ENCODE measurements around the gene GIGYF2. TPM values are rescaled to one million over a fixed set of nuclear protein-coding genes. Genes with fewer than 3 reads are reported as not detected.

Gene GIGYF2
- total and polyA plus RNA-seq, 2 of the 13 experiments (the other 11 are each of a cell fraction or from before 2014, with no cell fraction given) = 44.9 to 73.5 TPM

- H2AFZ ChIP-seq (ENCODE audit: low read length) = no peak overlapping the region
- H3K9ac ChIP-seq (ENCODE audit: insufficient read depth, low read depth, low read length) = no peak overlapping the region
- intact Hi-C loops (cut with micrococcal nuclease; ENCODE audit: unreplicated experiment) (no loop called here), in situ Hi-C loops (cut with HindIII; ENCODE audit: extremely low pct_ligation_motif_present, low pct_unique_long_range_greater_than_20kb) (no loop called here)
- WGBS (ENCODE audit: low lambda C conversion rate) = 98% methylated on average over 5 of the region's 5 CpGs
- ChIA-PET CTCF (ENCODE audit: low intra/inter-chr PET ratio, low total read pairs) (no interaction called here), POLR2A (no interaction called here)
- no peaks in the 10 kb centered on the region for H3K9me3 ChIP-seq (ENCODE audit: low read length)
- H4K20me1 ChIP-seq (ENCODE audit: insufficient read depth, low read length) = no peaks in the 10 kb centered on the region
- no peaks in the 10 kb centered on the region for H3K27me3 ChIP-seq (ENCODE audit: control insufficient read depth in 1 of 2, insufficient read depth in 2 of 2, low read length in 2 of 2)
- H3K79me2 ChIP-seq (ENCODE audit: insufficient read depth, low read length) = no peaks in the 10 kb centered on the region
- no peak for FAIRE-seq
- no peak overlapping the region for H3K4me3 ChIP-seq (replicated peaks in 1 of 3; ENCODE audit: insufficient read depth in 1 of 3, low read depth in 2 of 3, low read length in 3 of 3)
- no peak overlapping the region for H3K4me2 ChIP-seq (ENCODE audit: low read depth, low read length)
- H3K27ac ChIP-seq (ENCODE audit: extremely low read length, insufficient read depth, low read length) = no peak overlapping the region
- no peak for TF ChIP-seq FOXP1 (IDR thresholded peaks at IDR 0.05)
- TF ChIP-seq FOXP1 (CRISPR knock-in tag; IDR thresholded peaks at IDR 0.05) = no peak
- no peak for TF ChIP-seq ZBTB39 (CRISPR knock-in tag; IDR thresholded peaks at IDR 0.05)
- TF ChIP-seq ZNF546 (CRISPR knock-in tag; conservative IDR thresholded peaks at IDR 0.05) = no peak
- no peak for TF ChIP-seq THAP9 (CRISPR knock-in tag; IDR thresholded peaks at IDR 0.05; ENCODE audit: borderline replicate concordance)
- no peak for TF ChIP-seq ZBTB4 (CRISPR knock-in tag; IDR thresholded peaks at IDR 0.05; ENCODE audit: borderline replicate concordance)
- no peak for TF ChIP-seq ZNF562 (CRISPR knock-in tag; IDR thresholded peaks at IDR 0.05; ENCODE audit: borderline replicate concordance)
- TF ChIP-seq ATAD3A (CRISPR knock-in tag; IDR thresholded peaks at IDR 0.05) = no peak
- TF ChIP-seq ATF1 (CRISPR knock-in tag; IDR thresholded peaks at IDR 0.05) = no peak
- no peak for TF ChIP-seq ZNF513 (CRISPR knock-in tag; conservative IDR thresholded peaks at IDR 0.05)
- TF ChIP-seq PHF5A (CRISPR knock-in tag; IDR thresholded peaks at IDR 0.05; ENCODE audit: low read depth, unreplicated experiment) = no peak
- no peak for ATAC-seq
- no TSS peak for BruUV-seq (replicated peaks)
- H3K4me1 ChIP-seq (ENCODE audit: insufficient read depth, low read length) = no peaks in the 10 kb centered on the region
- H3K36me3 ChIP-seq (replicated peaks in 1 of 2; ENCODE audit: control insufficient read depth in 1 of 2, insufficient read depth in 2 of 2, low read length in 2 of 2) = peaks cover 3 to 16% of the 10 kb centered on the region in 2 experiments; a peak in 4 of 5 replicates
- no peak for DNase-seq (ENCODE audit: low spot score)
Observed at GRCh38 chr2:232777276-232777675, 80.1 kb downstream of the GIGYF2 start.
